ENCODE measurements around the gene IMMP2L. TPM values are rescaled to one million over a fixed set of nuclear protein-coding genes. Genes with fewer than 3 reads are reported as not detected.

Gene IMMP2L
- total RNA-seq, 1 experiment from 2014 or later = 13.6 TPM

GRCh38 chr7:110977127-110977737 is 585.1 kb downstream of the IMMP2L start:
- TF ChIP-seq, protein P1, sequence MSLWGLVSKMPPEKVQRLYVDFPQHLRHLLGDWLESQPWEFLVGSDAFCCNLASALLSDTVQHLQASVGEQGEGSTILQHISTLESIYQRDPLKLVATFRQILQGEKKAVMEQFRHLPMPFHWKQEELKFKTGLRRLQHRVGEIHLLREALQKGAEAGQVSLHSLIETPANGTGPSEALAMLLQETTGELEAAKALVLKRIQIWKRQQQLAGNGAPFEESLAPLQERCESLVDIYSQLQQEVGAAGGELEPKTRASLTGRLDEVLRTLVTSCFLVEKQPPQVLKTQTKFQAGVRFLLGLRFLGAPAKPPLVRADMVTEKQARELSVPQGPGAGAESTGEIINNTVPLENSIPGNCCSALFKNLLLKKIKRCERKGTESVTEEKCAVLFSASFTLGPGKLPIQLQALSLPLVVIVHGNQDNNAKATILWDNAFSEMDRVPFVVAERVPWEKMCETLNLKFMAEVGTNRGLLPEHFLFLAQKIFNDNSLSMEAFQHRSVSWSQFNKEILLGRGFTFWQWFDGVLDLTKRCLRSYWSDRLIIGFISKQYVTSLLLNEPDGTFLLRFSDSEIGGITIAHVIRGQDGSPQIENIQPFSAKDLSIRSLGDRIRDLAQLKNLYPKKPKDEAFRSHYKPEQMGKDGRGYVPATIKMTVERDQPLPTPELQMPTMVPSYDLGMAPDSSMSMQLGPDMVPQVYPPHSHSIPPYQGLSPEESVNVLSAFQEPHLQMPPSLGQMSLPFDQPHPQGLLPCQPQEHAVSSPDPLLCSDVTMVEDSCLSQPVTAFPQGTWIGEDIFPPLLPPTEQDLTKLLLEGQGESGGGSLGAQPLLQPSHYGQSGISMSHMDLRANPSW (CRISPR knock-in tag; conservative IDR thresholded peaks at IDR 0.05; ENCODE audit: low read depth) = no peak
- TF ChIP-seq, protein P2, sequence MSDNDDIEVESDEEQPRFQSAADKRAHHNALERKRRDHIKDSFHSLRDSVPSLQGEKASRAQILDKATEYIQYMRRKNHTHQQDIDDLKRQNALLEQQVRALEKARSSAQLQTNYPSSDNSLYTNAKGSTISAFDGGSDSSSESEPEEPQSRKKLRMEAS (CRISPR knock-in tag; IDR thresholded peaks at IDR 0.05) = no peak
- TF ChIP-seq ZMAT4 (CRISPR knock-in tag; IDR thresholded peaks at IDR 0.05) (no peak), RORB (CRISPR knock-in tag; IDR thresholded peaks at IDR 0.05) (no peak), PRRX2 (CRISPR knock-in tag; IDR thresholded peaks at IDR 0.05) (no peak), ZNF138 (CRISPR knock-in tag; conservative IDR thresholded peaks at IDR 0.05) (no peak), ZNF396 (CRISPR knock-in tag; IDR thresholded peaks at IDR 0.05; ENCODE audit: borderline replicate concordance) (no peak)
- Mint-ChIP-seq H3K36me3 (no peaks in the 10 kb centered on the region), H3K4me1 (peaks cover 5% of the 10 kb centered on the region; the same call in 1 of the 2 replicates), H3K4me3 (no peak overlapping the region), H3K27ac (no peak overlapping the region), H3K27me3 (ENCODE audit: low read depth) (no peaks in the 10 kb centered on the region), H3K9me3 (no peaks in the 10 kb centered on the region)
- DNase-seq (ENCODE audit: low spot score) (no peak), ATAC-seq (no peak)
- POLR2A ChIA-PET = no interaction called here
- CTCF ChIA-PET = interaction anchor here (0.6 kb wide), 1 partner anchor 951 kb away, joined by 3 read pairs; no protein-coding TSS in a partner anchor

- ChIA-PET POLR2A (no interaction called here), CTCF (no interaction called here)
- H3K36me3 Mint-ChIP-seq = no peaks in the 10 kb centered on the region
- no peak overlapping the region for H3K27ac Mint-ChIP-seq
- ATAC-seq = no peak
- no peak overlapping the region for H3K4me3 Mint-ChIP-seq
- no peak for DNase-seq (ENCODE audit: low spot score)
- no peaks in the 10 kb centered on the region for H3K27me3 Mint-ChIP-seq (ENCODE audit: low read depth)
- peaks cover 11% of the 10 kb centered on the region for H3K4me1 Mint-ChIP-seq
- TF ChIP-seq SMAD4 (CRISPR knock-in tag; IDR thresholded peaks at IDR 0.05) (no peak), KAT7 (CRISPR knock-in tag; IDR thresholded peaks at IDR 0.05; ENCODE audit: borderline replicate concordance) (no peak), GRHL2 (CRISPR knock-in tag; IDR thresholded peaks at IDR 0.05; ENCODE audit: insufficient replicate concordance, severe bottlenecking) (no peak), NFATC4 (CRISPR knock-in tag; IDR thresholded peaks at IDR 0.05) (no peak), FOXP4 (CRISPR knock-in tag; IDR thresholded peaks at IDR 0.05) (no peak), ZNF121 (CRISPR knock-in tag; IDR thresholded peaks at IDR 0.05) (no peak), CREB1 (CRISPR knock-in tag; IDR thresholded peaks at IDR 0.05) (no peak), EMX1 (CRISPR knock-in tag; IDR thresholded peaks at IDR 0.05) (no peak), ATF1 (CRISPR knock-in tag; IDR thresholded peaks at IDR 0.05) (no peak), AR (CRISPR knock-in tag; IDR thresholded peaks at IDR 0.05) (no peak)
- H3K9me3 Mint-ChIP-seq = no peaks in the 10 kb centered on the region
Observed at GRCh38 chr7:110975486-110975885, 586.8 kb downstream of the IMMP2L start.

Data from WTC11 (cell line).